ENCODE measurements around the gene JUP. TPM values are rescaled to one million over a fixed set of nuclear protein-coding genes. Genes with fewer than 3 reads are reported as not detected.

JUP gene
- total and polyA plus RNA-seq, 10 of the 15 experiments (the other 5 are each of a cell fraction or from before 2014, with no cell fraction given), result 1.5 to 36.3 (median 11.6) TPM

DNA sequence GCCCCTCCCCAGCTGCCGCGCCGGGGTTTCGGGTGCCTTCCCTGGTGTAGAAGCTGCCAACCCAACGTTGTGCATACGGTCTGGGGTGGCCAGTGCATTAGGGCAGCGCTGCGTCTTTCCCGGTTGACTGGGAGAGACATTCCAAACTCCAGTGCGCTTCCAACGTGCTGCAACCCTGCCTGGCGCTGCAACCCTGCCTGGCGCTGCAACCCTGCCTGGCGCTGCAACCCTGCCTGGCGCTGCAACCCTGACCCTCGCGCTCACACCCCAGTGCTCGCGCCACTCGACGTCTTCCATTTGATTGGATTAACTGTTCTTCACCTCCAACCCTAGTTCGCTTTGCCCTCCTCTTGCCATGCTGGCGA lies 51.6 kb downstream of the JUP start:
- Histone ChIP-seq H3K27me3 (replicated peaks in 1 of 2; ENCODE audit: control insufficient read depth in 2 of 2, insufficient read depth in 2 of 2, low read length in 1 of 2) (peaks cover 8 to 13% of the 10 kb centered on the region in 2 experiments; a peak in 3 of 4 replicates), H2AFZ (ENCODE audit: control insufficient read depth, low read depth, low read length) (no peak overlapping the region), H3K9ac (ENCODE audit: control insufficient read depth, insufficient read depth, low read length) (no peak overlapping the region), H3K79me2 (ENCODE audit: control insufficient read depth, insufficient read depth, low read length) (no peaks in the 10 kb centered on the region), H3K4me1 (ENCODE audit: control insufficient read depth, insufficient read depth, low read length) (peaks cover 3% of the 10 kb centered on the region; the same call in 1 of the 2 replicates), H4K20me1 (ENCODE audit: control insufficient read depth, insufficient read depth) (no peaks in the 10 kb centered on the region), H3K9me3 (replicated peaks; ENCODE audit: control insufficient read depth, insufficient read depth, low read length) (no peaks in the 10 kb centered on the region), H3K27ac (ENCODE audit: control insufficient read depth, insufficient read depth) (no peak overlapping the region), H3K4me2 (ENCODE audit: control insufficient read depth, insufficient read depth) (no peak overlapping the region), H3K4me3 (no peak overlapping the region), H3K36me3 (ENCODE audit: control insufficient read depth in 2 of 2, insufficient read depth in 2 of 2, low read length in 1 of 2) (no peaks in the 10 kb centered on the region)
- intact Hi-C loops (cut with micrococcal nuclease; ENCODE audit: unreplicated experiment) (no loop called here), in situ Hi-C loops (cut with MboI) (no loop called here)
- DNase-seq (ENCODE audit: low read depth, low spot score) (no peak), FAIRE-seq (no peak), ATAC-seq (no peak)
- ChIA-PET CTCF (interaction anchor here (1.2 kb wide), 1 partner anchor 225 kb away, joined by 5 read pairs; no protein-coding TSS in a partner anchor), SMC1A (ENCODE audit: uncharacterized antibody, unreplicated experiment) (interaction anchor here (0.8 kb wide), 1 partner anchor 28 kb away, joined by 3 read pairs; no protein-coding TSS in a partner anchor), POLR2A (no interaction called here), RAD21 (ENCODE audit: unreplicated experiment) (no interaction called here)
- BruUV-seq (replicated peaks), result no TSS peak
- WGBS (ENCODE audit: insufficient coverage, insufficient replicate concordance, low lambda C conversion rate, missing lambda C conversion rate), result 10% methylated on average over 23 of the region's 23 CpGs
- no peak for TF ChIP-seq FOS (IDR thresholded peaks at IDR 0.05; ENCODE audit: borderline replicate concordance, extremely low read depth, insufficient read length)
- TF ChIP-seq ZBTB11 (CRISPR knock-in tag; IDR thresholded peaks at IDR 0.05), result no peak
- TF ChIP-seq ATF3 (IDR thresholded peaks at IDR 0.05; ENCODE audit: borderline replicate concordance, extremely low read depth, low read depth, low read length), result no peak
- TF ChIP-seq SMAD1 (IDR thresholded peaks at IDR 0.05; ENCODE audit: low read depth, partially characterized antibody), result no peak
- TF ChIP-seq, protein P1, sequence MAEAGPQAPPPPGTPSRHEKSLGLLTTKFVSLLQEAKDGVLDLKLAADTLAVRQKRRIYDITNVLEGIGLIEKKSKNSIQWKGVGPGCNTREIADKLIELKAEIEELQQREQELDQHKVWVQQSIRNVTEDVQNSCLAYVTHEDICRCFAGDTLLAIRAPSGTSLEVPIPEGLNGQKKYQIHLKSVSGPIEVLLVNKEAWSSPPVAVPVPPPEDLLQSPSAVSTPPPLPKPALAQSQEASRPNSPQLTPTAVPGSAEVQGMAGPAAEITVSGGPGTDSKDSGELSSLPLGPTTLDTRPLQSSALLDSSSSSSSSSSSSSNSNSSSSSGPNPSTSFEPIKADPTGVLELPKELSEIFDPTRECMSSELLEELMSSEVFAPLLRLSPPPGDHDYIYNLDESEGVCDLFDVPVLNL (IDR thresholded peaks at IDR 0.05; ENCODE audit: low read depth, low read length), result no peak
- no peak for TF ChIP-seq RCOR1 (conservative IDR thresholded peaks at IDR 0.05; ENCODE audit: low read depth, low read length)
- no peak for TF ChIP-seq MXI1 (IDR thresholded peaks at IDR 0.05; ENCODE audit: low read depth, low read length)
- TF ChIP-seq PBX3 (IDR thresholded peaks at IDR 0.05; ENCODE audit: insufficient replicate concordance, low read depth, low read length), result no peak
- TF ChIP-seq, protein P2, sequence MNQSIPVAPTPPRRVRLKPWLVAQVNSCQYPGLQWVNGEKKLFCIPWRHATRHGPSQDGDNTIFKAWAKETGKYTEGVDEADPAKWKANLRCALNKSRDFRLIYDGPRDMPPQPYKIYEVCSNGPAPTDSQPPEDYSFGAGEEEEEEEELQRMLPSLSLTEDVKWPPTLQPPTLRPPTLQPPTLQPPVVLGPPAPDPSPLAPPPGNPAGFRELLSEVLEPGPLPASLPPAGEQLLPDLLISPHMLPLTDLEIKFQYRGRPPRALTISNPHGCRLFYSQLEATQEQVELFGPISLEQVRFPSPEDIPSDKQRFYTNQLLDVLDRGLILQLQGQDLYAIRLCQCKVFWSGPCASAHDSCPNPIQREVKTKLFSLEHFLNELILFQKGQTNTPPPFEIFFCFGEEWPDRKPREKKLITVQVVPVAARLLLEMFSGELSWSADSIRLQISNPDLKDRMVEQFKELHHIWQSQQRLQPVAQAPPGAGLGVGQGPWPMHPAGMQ (IDR thresholded peaks at IDR 0.05; ENCODE audit: borderline replicate concordance), result no peak
- no peak for TF ChIP-seq JUND (IDR thresholded peaks at IDR 0.05; ENCODE audit: low read depth, low read length)
- no peak for TF ChIP-seq HDGF (IDR thresholded peaks at IDR 0.05)
- TF ChIP-seq ZSCAN29 (IDR thresholded peaks at IDR 0.05), result no peak
- TF ChIP-seq ESRRA (IDR thresholded peaks at IDR 0.05; ENCODE audit: low read length), result no peak
- TF ChIP-seq, protein P3, sequence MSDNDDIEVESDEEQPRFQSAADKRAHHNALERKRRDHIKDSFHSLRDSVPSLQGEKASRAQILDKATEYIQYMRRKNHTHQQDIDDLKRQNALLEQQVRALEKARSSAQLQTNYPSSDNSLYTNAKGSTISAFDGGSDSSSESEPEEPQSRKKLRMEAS (IDR thresholded peaks at IDR 0.05; ENCODE audit: low read depth, low read length), result no peak

All from GM12878 (cell line).